Stimulated activated naive CD8-positive, alpha-beta T cell treated with anti-CD3 and anti-CD28 coated beads, Interleukin-15, amount 100 ng/mL, for 72 hours (primary cell): ENCODE results near the gene SHC2.

Experiments
- ATAC-seq: fragments of 150-1000 bp; cut with Tn5 transposase; 2 replicates; pipeline ENCODE4 v1.10.0; 2021; ENCODE audit warnings: mild to moderate bottlenecking, moderate library complexity
- DNase-seq, 2 donors: peaks; one replicate each; pipeline ENCODE4 v3.0.0; 2021 to 2022
- H3K27ac Mint-ChIP-seq, 2 donors: one replicate each; pipeline ENCODE4 v1.8.0; 2022; ENCODE audit warnings: mild to moderate bottlenecking in 2 of 2, mixed read lengths in 2 of 2, moderate library complexity in 2 of 2
- H3K27me3 Mint-ChIP-seq: one replicate; pipeline ENCODE4 v1.8.0; 2022; ENCODE audit warnings: mixed read lengths
- H3K4me1 Mint-ChIP-seq: one replicate; pipeline ENCODE4 v1.8.0; 2022; ENCODE audit warnings: mild to moderate bottlenecking, mixed read lengths
- H3K4me3 Mint-ChIP-seq, 2 donors: one replicate each; pipeline ENCODE4 v1.8.0; 2022; ENCODE audit warnings: mild to moderate bottlenecking in 2 of 2, mixed read lengths in 2 of 2, moderate library complexity in 1 of 2
- H3K9me3 Mint-ChIP-seq, 2 donors: one replicate each; pipeline ENCODE4 v1.8.0; 2022; ENCODE audit warnings: mixed read lengths in 2 of 2

The SHC2 gene

GRCh38 chr19:366951-367350 is 93.9 kb downstream of the SHC2 start:
- DNase-seq (no peak), ATAC-seq (no peak)
- Mint-ChIP-seq H3K9me3 (no peaks in the 10 kb centered on the region), H3K27me3 (peaks cover 68% of the 10 kb centered on the region), H3K27ac (peak overlapping the region in 1 of 2 donors; percentile 51), H3K4me3 (no peak overlapping the region), H3K4me1 (no peaks in the 10 kb centered on the region)
